B cell (primary cell): Measurements from ENCODE around the gene ASAP3.

Experiments
- EZH2 ChIP-seq: IDR thresholded peaks from 2 replicates; pipeline ENCODE4 v1.6.1; 2012; ENCODE audit warnings: borderline replicate concordance, low read depth, mild to moderate bottlenecking, moderate library complexity, low read length; ENCODE audit not compliant: insufficient read depth, poor library complexity, severe bottlenecking
- TF ChIP-seq, protein P1 (sequence below): fragments of 200-600 bp; IDR thresholded peaks from one replicate; pipeline ENCODE4 v1.8.0; 2022; ENCODE audit warnings: antibody characterized with exemption, mild to moderate bottlenecking

- TF ChIP-seq, protein P1, sequence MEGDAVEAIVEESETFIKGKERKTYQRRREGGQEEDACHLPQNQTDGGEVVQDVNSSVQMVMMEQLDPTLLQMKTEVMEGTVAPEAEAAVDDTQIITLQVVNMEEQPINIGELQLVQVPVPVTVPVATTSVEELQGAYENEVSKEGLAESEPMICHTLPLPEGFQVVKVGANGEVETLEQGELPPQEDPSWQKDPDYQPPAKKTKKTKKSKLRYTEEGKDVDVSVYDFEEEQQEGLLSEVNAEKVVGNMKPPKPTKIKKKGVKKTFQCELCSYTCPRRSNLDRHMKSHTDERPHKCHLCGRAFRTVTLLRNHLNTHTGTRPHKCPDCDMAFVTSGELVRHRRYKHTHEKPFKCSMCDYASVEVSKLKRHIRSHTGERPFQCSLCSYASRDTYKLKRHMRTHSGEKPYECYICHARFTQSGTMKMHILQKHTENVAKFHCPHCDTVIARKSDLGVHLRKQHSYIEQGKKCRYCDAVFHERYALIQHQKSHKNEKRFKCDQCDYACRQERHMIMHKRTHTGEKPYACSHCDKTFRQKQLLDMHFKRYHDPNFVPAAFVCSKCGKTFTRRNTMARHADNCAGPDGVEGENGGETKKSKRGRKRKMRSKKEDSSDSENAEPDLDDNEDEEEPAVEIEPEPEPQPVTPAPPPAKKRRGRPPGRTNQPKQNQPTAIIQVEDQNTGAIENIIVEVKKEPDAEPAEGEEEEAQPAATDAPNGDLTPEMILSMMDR = no peak
- TF ChIP-seq EZH2 = no peak
These were observed 4.4 kb downstream of the ASAP3 start for GRCh38 chr1:23479666-23479941.
